Amniotic stem cell (primary cell): ENCODE results near the gene FHIT.

Experiments
- DNase-seq: peaks from one replicate; lab custom pipeline; 2025; lab: John Stamatoyannopoulos, UW

Gene FHIT

GRCh38 chr3:59710554-59710953 lies 1540.7 kb downstream of the FHIT start:
- no peak for DNase-seq

- no peak for DNase-seq
Observed at GRCh38 chr3:59709702-59710553, 1541.3 kb downstream of the FHIT start.

GRCh38 chr3:59708202-59708601 lies 1543.0 kb downstream of the FHIT start:
- no peak for DNase-seq

GRCh38 chr3:59704292-59704691 lies 1547.0 kb downstream of the FHIT start:
- DNase-seq, result no peak

GRCh38 chr3:59699648-59700320 lies 1551.5 kb downstream of the FHIT start:
- DNase-seq, result no peak
